Body of pancreas (tissue), 4 donors: ENCODE results near the gene IMPG2. TPM values are rescaled to one million over a fixed set of nuclear protein-coding genes. Genes with fewer than 3 reads are reported as not detected.

Experiments
- ATAC-seq: fragments of 150-250 bp; one replicate; pipeline ENCODE4 v1.9.1; 2016
- DNase-seq, 4 donors: peaks; one replicate each; pipeline ENCODE4 v3.0.0-alpha.2; 2019
- H3K27ac ChIP-seq, 4 donors: fragments of 200-600 bp; sonication (generic); 1 replicate in 3 of 4; 2 replicates in 1 of 4; pipeline versions ENCODE4 v1.5.1 to v1.6.1; 2016 to 2019; ENCODE audit warnings: mild to moderate bottlenecking in 1 of 4, mixed read lengths in 1 of 4, moderate library complexity in 1 of 4
- H3K27me3 ChIP-seq, 2 donors: fragments of 200-600 bp; sonication (generic); one replicate each; pipeline ENCODE4 v1.6.0; 2016; ENCODE audit warnings: mild to moderate bottlenecking in 1 of 2
- H3K36me3 ChIP-seq, 2 donors: fragments of 200-600 bp; sonication (generic); replicated peaks in 1 of 2; 2 replicates each; pipeline ENCODE4 v1.5.1; 2016; ENCODE audit warnings: low read depth in 2 of 2; ENCODE audit not compliant: insufficient read depth in 1 of 2
- H3K4me1 ChIP-seq: fragments of 200-600 bp; sonication (generic); one replicate; pipeline ENCODE4 v1.6.0; 2016
- H3K4me3 ChIP-seq, 2 donors: fragments of 200-600 bp; sonication (generic); 1 replicate in 1 of 2; 2 replicates in 1 of 2; pipeline ENCODE4 v1.5.1; 2016 to 2019
- H3K9me3 ChIP-seq, 3 donors: fragments of 200-600 bp; sonication (generic); 1 replicate in 2 of 3; 2 replicates in 1 of 3; pipeline ENCODE4 v1.5.1; 2016
- POLR2A ChIP-seq, 3 donors: fragments of 450-650 bp; IDR thresholded peaks; one replicate each; pipeline ENCODE4 v1.6.1; 2016; ENCODE audit warnings: antibody characterized with exemption in 3 of 3, mild to moderate bottlenecking in 2 of 3
- WGBS, 2 donors: methylation state at CpG; one replicate each; pipeline ENCODE4 v1.1.5; 2017; 5-methylcytosine and 5-hydroxymethylcytosine counted together
- intact Hi-C: fragments of 100-400 bp; cut with DNase I; formaldehyde crosslinking; loops from one replicate; pipeline ENCODE4 v1.15.1; 2023
- total RNA-seq, 2 donors: library from RNA; depleted of rRNA; stranded (reverse); fragments of >200 nt; gene quantifications; one replicate each; pipeline ENCODE4 v1.1.0, GENCODE V29; 2016
- TF ChIP-seq, protein P1 (sequence below), 7 experiments: fragments of 450-650 bp in 4 of 7; fragments of 200-600 bp in 3 of 7; sonication (generic) in 3 of 7; IDR thresholded peaks; one replicate each; pipeline ENCODE4 v1.5.1; 2016 to 2019; ENCODE audit warnings: antibody characterized with exemption in 7 of 7

Gene IMPG2
- total RNA-seq, 2 donors from 2014 or later: 0.26 to 0.33 TPM

DNA sequence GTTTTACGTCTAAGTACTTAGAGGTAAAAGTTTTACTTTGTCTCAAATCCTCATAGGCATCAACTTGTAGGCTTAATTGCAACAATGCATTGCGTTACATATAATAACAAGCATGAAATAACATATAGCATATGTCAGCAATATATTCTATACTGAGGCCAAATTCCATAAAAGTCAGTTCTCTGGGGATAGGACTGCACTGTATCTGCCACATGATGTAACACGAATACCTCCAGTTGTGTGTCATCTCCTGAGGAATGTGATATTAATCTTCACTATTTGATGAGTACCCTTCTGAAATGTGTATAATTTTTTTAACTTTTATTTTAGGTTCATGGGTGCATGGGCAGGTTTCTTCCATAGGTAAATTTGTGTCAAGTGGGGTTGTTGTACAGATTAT is 126.4 kb downstream of the IMPG2 start:
- Histone ChIP-seq H3K27ac (no peak overlapping the region), H3K9me3 (no peaks in the 10 kb centered on the region), H3K27me3 (no peaks in the 10 kb centered on the region), H3K4me3 (no peak overlapping the region), H3K4me1 (no peaks in the 10 kb centered on the region), H3K36me3 (no peaks in the 10 kb centered on the region)
- intact Hi-C loops: loop anchor here (10.0 kb wide), 1 partner anchor 449 kb away; no protein-coding TSS in a partner anchor
- no peak for DNase-seq
- no peak for ATAC-seq
- 68 to 73% methylated on average over 3 of the region's 3 CpGs for WGBS, 2 donors
- TF ChIP-seq POLR2A (IDR thresholded peaks at IDR 0.05): no peak
- TF ChIP-seq, protein P1, sequence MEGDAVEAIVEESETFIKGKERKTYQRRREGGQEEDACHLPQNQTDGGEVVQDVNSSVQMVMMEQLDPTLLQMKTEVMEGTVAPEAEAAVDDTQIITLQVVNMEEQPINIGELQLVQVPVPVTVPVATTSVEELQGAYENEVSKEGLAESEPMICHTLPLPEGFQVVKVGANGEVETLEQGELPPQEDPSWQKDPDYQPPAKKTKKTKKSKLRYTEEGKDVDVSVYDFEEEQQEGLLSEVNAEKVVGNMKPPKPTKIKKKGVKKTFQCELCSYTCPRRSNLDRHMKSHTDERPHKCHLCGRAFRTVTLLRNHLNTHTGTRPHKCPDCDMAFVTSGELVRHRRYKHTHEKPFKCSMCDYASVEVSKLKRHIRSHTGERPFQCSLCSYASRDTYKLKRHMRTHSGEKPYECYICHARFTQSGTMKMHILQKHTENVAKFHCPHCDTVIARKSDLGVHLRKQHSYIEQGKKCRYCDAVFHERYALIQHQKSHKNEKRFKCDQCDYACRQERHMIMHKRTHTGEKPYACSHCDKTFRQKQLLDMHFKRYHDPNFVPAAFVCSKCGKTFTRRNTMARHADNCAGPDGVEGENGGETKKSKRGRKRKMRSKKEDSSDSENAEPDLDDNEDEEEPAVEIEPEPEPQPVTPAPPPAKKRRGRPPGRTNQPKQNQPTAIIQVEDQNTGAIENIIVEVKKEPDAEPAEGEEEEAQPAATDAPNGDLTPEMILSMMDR (IDR thresholded peaks at IDR 0.05): no peak

DNA sequence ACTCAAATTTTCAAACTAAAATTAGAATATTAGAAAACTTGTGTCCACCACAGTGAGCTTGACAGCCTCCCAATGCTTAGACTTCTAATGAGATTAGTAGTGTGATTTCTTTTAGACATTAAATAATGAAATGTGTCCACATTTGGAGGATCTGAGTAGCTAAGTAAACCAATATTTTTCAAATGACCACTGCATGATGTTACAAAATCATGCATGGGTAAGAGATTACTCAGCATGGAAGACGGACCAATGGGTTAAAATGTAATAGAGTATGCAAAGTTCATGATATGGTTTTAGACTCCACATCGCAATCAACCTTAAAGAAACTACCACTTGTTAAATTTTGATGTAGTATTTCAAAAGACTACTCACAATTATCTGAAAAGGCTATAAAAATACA is 130.6 kb downstream of the IMPG2 start:
- Histone ChIP-seq H3K27ac (no peak overlapping the region), H3K27me3 (no peaks in the 10 kb centered on the region), H3K36me3 (no peaks in the 10 kb centered on the region), H3K4me3 (no peak overlapping the region), H3K4me1 (no peaks in the 10 kb centered on the region), H3K9me3 (no peaks in the 10 kb centered on the region)
- TF ChIP-seq, protein P1 (IDR thresholded peaks at IDR 0.05): no peak
- TF ChIP-seq POLR2A (IDR thresholded peaks at IDR 0.05): no peak
- 55 to 73% methylated on average over 2 of the region's 2 CpGs for WGBS, 2 donors
- no peak for DNase-seq
- ATAC-seq: no peak
- intact Hi-C loops: loop anchor here (10.0 kb wide), 1 partner anchor 445 kb away; no protein-coding TSS in a partner anchor

DNA sequence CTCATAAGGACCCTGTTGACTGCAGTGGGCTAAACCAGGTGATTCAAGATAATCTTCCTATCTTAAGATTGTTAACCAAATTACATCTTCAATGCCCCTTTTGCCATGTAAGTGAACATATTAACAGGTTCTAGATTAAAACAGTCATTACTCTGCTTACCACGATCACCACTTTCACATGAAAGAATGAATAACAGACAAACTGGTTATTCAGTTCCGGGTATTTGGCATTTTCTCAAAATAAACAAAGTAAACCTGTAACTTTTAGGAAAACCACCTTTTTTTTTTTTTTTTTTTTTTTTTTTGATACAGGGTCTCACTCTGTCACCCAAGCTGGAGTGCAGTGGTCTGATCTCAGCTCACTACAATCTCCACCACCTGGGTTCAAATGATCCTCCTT is 131.2 kb downstream of the IMPG2 start:
- no peaks in the 10 kb centered on the region for H3K4me1 ChIP-seq
- H3K36me3 ChIP-seq: no peaks in the 10 kb centered on the region
- TF ChIP-seq, protein P1 (IDR thresholded peaks at IDR 0.05): no peak
- TF ChIP-seq POLR2A (IDR thresholded peaks at IDR 0.05): no peak
- no peak for ATAC-seq
- no peak overlapping the region for H3K4me3 ChIP-seq
- H3K9me3 ChIP-seq: no peaks in the 10 kb centered on the region
- intact Hi-C loops: no loop called here
- H3K27me3 ChIP-seq: no peaks in the 10 kb centered on the region
- no peak overlapping the region for H3K27ac ChIP-seq
- WGBS, 2 donors: 45 to 60% methylated on average over 2 of the region's 2 CpGs
- DNase-seq: no peak

DNA sequence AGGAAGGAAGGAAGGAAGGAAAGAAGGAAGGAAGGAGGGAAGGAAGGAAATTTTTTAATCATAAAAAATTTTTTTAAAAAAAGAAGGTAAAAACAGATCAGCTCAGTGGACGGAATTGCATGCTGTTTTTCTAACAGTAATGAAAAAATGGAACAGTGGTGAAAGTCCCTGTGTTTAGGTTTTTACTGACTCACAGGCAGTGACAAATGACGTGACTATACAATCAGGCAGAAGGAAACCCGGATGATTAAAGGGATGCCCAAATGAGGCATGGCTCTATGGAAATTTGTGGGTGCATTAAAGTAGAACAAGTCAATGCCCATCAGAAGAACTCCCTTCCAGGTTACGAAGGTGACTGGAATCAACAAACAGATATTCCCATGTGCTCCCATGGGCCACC is 135.0 kb downstream of the IMPG2 start:
- intact Hi-C loops: no loop called here
- H3K27ac ChIP-seq: no peak overlapping the region
- 59 to 65% methylated on average over 4 of the region's 4 CpGs for WGBS, 2 donors
- no peaks in the 10 kb centered on the region for H3K27me3 ChIP-seq
- DNase-seq: no peak
- TF ChIP-seq, protein P1 (IDR thresholded peaks at IDR 0.05): no peak
- no peak for TF ChIP-seq POLR2A (IDR thresholded peaks at IDR 0.05)
- no peak for ATAC-seq
- no peaks in the 10 kb centered on the region for H3K4me1 ChIP-seq
- no peaks in the 10 kb centered on the region for H3K36me3 ChIP-seq
- no peak overlapping the region for H3K4me3 ChIP-seq
- H3K9me3 ChIP-seq: no peaks in the 10 kb centered on the region

DNA sequence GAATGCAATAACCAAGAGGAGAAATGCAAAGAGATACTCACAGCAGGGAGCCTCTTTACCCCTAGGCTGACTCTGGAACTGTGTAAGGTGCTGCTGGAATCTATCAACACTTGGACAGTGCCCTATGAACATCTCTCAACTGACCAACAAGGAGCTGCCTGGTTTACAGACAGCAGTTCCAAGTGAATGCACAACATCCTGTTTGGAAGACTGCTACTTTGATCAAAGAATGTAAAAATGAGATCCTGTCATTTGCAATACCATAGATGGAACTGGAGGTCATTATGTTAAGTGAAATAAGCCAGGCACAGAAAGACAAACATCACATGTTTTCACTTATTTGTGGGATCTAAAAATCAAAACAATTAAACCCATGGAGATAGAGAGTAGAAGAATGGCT is 136.3 kb downstream of the IMPG2 start:
- TF ChIP-seq, protein P1 (IDR thresholded peaks at IDR 0.05): no peak
- no peak for TF ChIP-seq POLR2A (IDR thresholded peaks at IDR 0.05)
- intact Hi-C loops: no loop called here
- DNase-seq (no peak), ATAC-seq (no peak)
- no peak overlapping the region for H3K27ac ChIP-seq
- H3K9me3 ChIP-seq: no peaks in the 10 kb centered on the region
- H3K4me1 ChIP-seq: no peaks in the 10 kb centered on the region
- no peak overlapping the region for H3K4me3 ChIP-seq
- no peaks in the 10 kb centered on the region for H3K36me3 ChIP-seq
- H3K27me3 ChIP-seq: no peaks in the 10 kb centered on the region
